WTC11 (cell line): Measurements from ENCODE around the gene DNAJC24. TPM values are rescaled to one million over a fixed set of nuclear protein-coding genes. Genes with fewer than 3 reads are reported as not detected.
"Not testable (repeated sequence)": the region's sequence is repeated elsewhere in the genome, so short reads cannot be mapped to it uniquely, and the experiment has no call there.

Experiments
- ATAC-seq: fragments of 200-7000 bp; cut with Tn5 transposase; 2 replicates; pipeline ENCODE4 v1.10.0; 2021; ENCODE audit warnings: mild to moderate bottlenecking, moderate library complexity
- Bru-seq: library from RNA; stranded (reverse); fragments of 400-500 nt; gene quantifications from one replicate; lab custom pipeline; 2021; lab: Mats Ljungman, UMichigan
- CTCF ChIA-PET: fragments of 300-600 bp; sonication (Branson Sonifier 250); formaldehyde crosslinking; loops from one replicate; lab custom pipeline; 2021; ENCODE audit warnings: antibody characterized with exemption; lab: Charles Lee
- POLR2A ChIA-PET: fragments of 350-600 bp; sonication (Branson Sonifier 250); formaldehyde crosslinking; loops from one replicate; lab custom pipeline; 2021; ENCODE audit warnings: antibody characterized with exemption; lab: Charles Lee
- DNase-seq: peaks from one replicate; pipeline ENCODE4 v3.0.0; 2021; ENCODE audit warnings: low spot score
- H3K27ac Mint-ChIP-seq: 2 replicates; pipeline ENCODE4 v1.8.0; 2021; ENCODE audit warnings: mixed read lengths
- H3K27me3 Mint-ChIP-seq: 2 replicates; pipeline ENCODE4 v1.8.0; 2021; ENCODE audit warnings: low read depth, mild to moderate bottlenecking, moderate library complexity, mixed read lengths
- H3K36me3 Mint-ChIP-seq: 2 replicates; pipeline ENCODE4 v1.8.0; 2021; ENCODE audit warnings: mixed read lengths
- H3K4me1 Mint-ChIP-seq: 2 replicates; pipeline ENCODE4 v1.8.0; 2022; ENCODE audit warnings: mixed read lengths
- H3K4me3 Mint-ChIP-seq: 2 replicates; pipeline ENCODE4 v1.8.0; 2021; ENCODE audit warnings: mild to moderate bottlenecking, moderate library complexity, mixed read lengths
- H3K9me3 Mint-ChIP-seq: 2 replicates; pipeline ENCODE4 v1.8.0; 2021; ENCODE audit warnings: mixed read lengths
- CREM ChIP-seq: sonication (generic); formaldehyde crosslinking; IDR thresholded peaks from 2 replicates; pipeline ENCODE4 v1.8.1; 2022; ENCODE audit warnings: mild to moderate bottlenecking, missing genetic modification reagents, moderate library complexity
- ETV6 ChIP-seq: sonication (generic); formaldehyde crosslinking; IDR thresholded peaks from 2 replicates; pipeline ENCODE4 v1.8.1; 2022; ENCODE audit warnings: mild to moderate bottlenecking, missing genetic modification reagents
- FOXK1 ChIP-seq: sonication (generic); formaldehyde crosslinking; IDR thresholded peaks from 2 replicates; pipeline ENCODE4 v1.8.0; 2022; ENCODE audit warnings: mild to moderate bottlenecking, moderate library complexity, missing genetic modification reagents
- FOXP1 ChIP-seq: sonication (generic); formaldehyde crosslinking; IDR thresholded peaks from 2 replicates; pipeline ENCODE4 v1.8.0; 2022; ENCODE audit warnings: missing genetic modification reagents, mild to moderate bottlenecking, moderate library complexity, borderline replicate concordance
- GABPB1 ChIP-seq: sonication (generic); formaldehyde crosslinking; IDR thresholded peaks from 2 replicates; pipeline ENCODE4 v1.8.1; 2023; ENCODE audit warnings: mild to moderate bottlenecking, missing genetic modification reagents
- MYBL2 ChIP-seq: sonication (generic); formaldehyde crosslinking; IDR thresholded peaks from 2 replicates; pipeline ENCODE4 v1.8.1; 2023; ENCODE audit warnings: mild to moderate bottlenecking, moderate library complexity, missing genetic modification reagents
- SP1 ChIP-seq: sonication (generic); formaldehyde crosslinking; conservative IDR thresholded peaks from 2 replicates; pipeline ENCODE4 v1.8.1; 2022; ENCODE audit warnings: missing genetic modification reagents
- TEAD1 ChIP-seq: sonication (generic); formaldehyde crosslinking; IDR thresholded peaks from 2 replicates; pipeline ENCODE4 v1.8.0; 2022; ENCODE audit warnings: mild to moderate bottlenecking, missing genetic modification reagents
- ZNF396 ChIP-seq: fragments of 250-450 bp; sonication (Bioruptor Pico); IDR thresholded peaks from 2 replicates; pipeline ENCODE4 v1.8.0; 2021; ENCODE audit warnings: mild to moderate bottlenecking, moderate library complexity, borderline replicate concordance
- ZNF532 ChIP-seq: fragments of 250-450 bp; sonication (Bioruptor Pico); IDR thresholded peaks from 2 replicates; pipeline ENCODE4 v1.9.0; 2021; ENCODE audit warnings: mild to moderate bottlenecking, borderline replicate concordance
- long read RNA-seq, 3 experiments: library from RNA in 1 of 3; library from capped mRNA in 1 of 3; library from polyadenylated mRNA in 1 of 3; unstranded in 2 of 3; stranded (forward) in 1 of 3; transcript quantifications; one replicate each; pipeline ENCODE4 v2.0.0, GENCODE V29; 2021
- total RNA-seq: library from RNA; stranded (reverse); gene quantifications from 3 replicates; pipeline ENCODE4 v1.2.3, GENCODE V29; 2021
- TF ChIP-seq, protein P1 (sequence below): sonication (generic); formaldehyde crosslinking; IDR thresholded peaks from 2 replicates; pipeline ENCODE4 v1.8.0; 2022; ENCODE audit warnings: mild to moderate bottlenecking, missing genetic modification reagents
- TF ChIP-seq, protein P2 (sequence below): sonication (generic); formaldehyde crosslinking; IDR thresholded peaks from 2 replicates; pipeline ENCODE4 v1.8.1; 2023; ENCODE audit warnings: mild to moderate bottlenecking, moderate library complexity, missing genetic modification reagents

Gene DNAJC24, protein sequence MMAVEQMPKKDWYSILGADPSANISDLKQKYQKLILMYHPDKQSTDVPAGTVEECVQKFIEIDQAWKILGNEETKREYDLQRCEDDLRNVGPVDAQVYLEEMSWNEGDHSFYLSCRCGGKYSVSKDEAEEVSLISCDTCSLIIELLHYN
- total RNA-seq (14.6 to 17.8 TPM (median 15.4 TPM) in 3 replicates), Bru-seq, nascent RNA (percentile 84 among the genes with signal in this experiment)
- long read RNA-seq, experiment 1, transcript DNAJC24-202 (5 exons, 2,004 nt) = major isoform, 7 of 23 reads
- long read RNA-seq, experiment 1, partial matches to known transcripts = 1 of 23 reads
- long read RNA-seq, experiment 1, other reads (novel, unspliced or antisense) = 13 of 23 reads
- long read RNA-seq, experiment 2, partial matches to known transcripts = 0 of 16 reads
- long read RNA-seq, experiment 2, other reads (novel, unspliced or antisense) = 15 of 16 reads
- long read RNA-seq, experiment 3, partial matches to known transcripts = 0 of 10 reads
- long read RNA-seq, experiment 3, other reads (novel, unspliced or antisense) = 3 of 10 reads

- no peaks in the 10 kb centered on the region for H3K36me3 Mint-ChIP-seq
- ChIA-PET POLR2A (no interaction called here), CTCF (interaction anchor here (0.7 to 2.5 kb wide), 13 partner anchors 9 to 637 kb away, joined by 3 to 15 read pairs (median 4); no protein-coding TSS in a partner anchor)
- H3K27me3 Mint-ChIP-seq = no peaks in the 10 kb centered on the region; the same call in 1 of the 2 replicates
- ATAC-seq (peak; percentile 97), DNase-seq (peak; percentile 95)
- H3K4me1 Mint-ChIP-seq = peaks cover 10% of the 10 kb centered on the region
- peak within 1 kb of the TSS; percentile 87 for H3K4me3 Mint-ChIP-seq
- no peaks in the 10 kb centered on the region for H3K9me3 Mint-ChIP-seq
- TF ChIP-seq FOXK1 (CRISPR knock-in tag) (0 out of 2 replicates have a peak, but pooled peaks have one; percentile 61), ZNF396 (no peak), MYBL2 (CRISPR knock-in tag) (no peak), CREM (CRISPR knock-in tag) (0 out of 2 replicates have a peak, but pooled peaks have one; percentile 35), TEAD1 (CRISPR knock-in tag) (0 out of 2 replicates have a peak, but pooled peaks have one; percentile 74), GABPB1 (CRISPR knock-in tag) (peak; percentile 75), ETV6 (peak; percentile 77; the same call in 1 of the 2 replicates), FOXP1 (CRISPR knock-in tag) (peak; percentile 47; the same call in 1 of the 2 replicates), SP1 (peak; percentile 94), ZNF532 (CRISPR knock-in tag) (no peak)
- TF ChIP-seq, protein P1, sequence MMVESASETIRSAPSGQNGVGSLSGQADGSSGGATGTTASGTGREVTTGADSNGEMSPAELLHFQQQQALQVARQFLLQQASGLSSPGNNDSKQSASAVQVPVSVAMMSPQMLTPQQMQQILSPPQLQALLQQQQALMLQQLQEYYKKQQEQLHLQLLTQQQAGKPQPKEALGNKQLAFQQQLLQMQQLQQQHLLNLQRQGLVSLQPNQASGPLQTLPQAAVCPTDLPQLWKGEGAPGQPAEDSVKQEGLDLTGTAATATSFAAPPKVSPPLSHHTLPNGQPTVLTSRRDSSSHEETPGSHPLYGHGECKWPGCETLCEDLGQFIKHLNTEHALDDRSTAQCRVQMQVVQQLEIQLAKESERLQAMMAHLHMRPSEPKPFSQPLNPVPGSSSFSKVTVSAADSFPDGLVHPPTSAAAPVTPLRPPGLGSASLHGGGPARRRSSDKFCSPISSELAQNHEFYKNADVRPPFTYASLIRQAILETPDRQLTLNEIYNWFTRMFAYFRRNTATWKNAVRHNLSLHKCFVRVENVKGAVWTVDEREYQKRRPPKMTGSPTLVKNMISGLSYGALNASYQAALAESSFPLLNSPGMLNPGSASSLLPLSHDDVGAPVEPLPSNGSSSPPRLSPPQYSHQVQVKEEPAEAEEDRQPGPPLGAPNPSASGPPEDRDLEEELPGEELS = 0 out of 2 replicates have a peak, but pooled peaks have one; percentile 46
- H3K27ac Mint-ChIP-seq = peak within 1 kb of the TSS; percentile 95
These were observed at the start of gene DNAJC24, which contains the start of gene DCDC1 for GRCh38 chr11:31369348-31370329. Gene DNAJC24, plus strand, starts transcription at chr11:31369860. Its CDS starts 889 bp downstream, at chr11:31370749. Gene DCDC1, minus strand, starts transcription at chr11:31369739. Its CDS starts 41,459 bp downstream, at chr11:31328280.

- DNase-seq, H3K36me3 Mint-ChIP-seq, POLR2A ChIA-PET, H3K27me3 Mint-ChIP-seq, H3K9me3 Mint-ChIP-seq, H3K27ac Mint-ChIP-seq, ATAC-seq, CTCF ChIA-PET, H3K4me1 Mint-ChIP-seq: not testable (repeated sequence)
- peak overlapping the region; percentile 22; the same call in 1 of the 2 replicates for H3K4me3 Mint-ChIP-seq
These were observed 48.2 kb upstream of the DNAJC24 start for GRCh38 chr11:31321494-31321893.

- Mint-ChIP-seq H3K36me3 (no peaks in the 10 kb centered on the region; the same call in 1 of the 2 replicates), H3K9me3 (peaks cover 9% of the 10 kb centered on the region; the same call in 1 of the 2 replicates), H3K4me1 (peaks cover 4% of the 10 kb centered on the region; the same call in 1 of the 2 replicates), H3K27me3 (no peaks in the 10 kb centered on the region), H3K4me3 (no peak overlapping the region), H3K27ac (no peak overlapping the region)
- ATAC-seq (no peak), DNase-seq (no peak)
- ChIA-PET CTCF (no interaction called here), POLR2A (no interaction called here)
- TF ChIP-seq, protein P2, sequence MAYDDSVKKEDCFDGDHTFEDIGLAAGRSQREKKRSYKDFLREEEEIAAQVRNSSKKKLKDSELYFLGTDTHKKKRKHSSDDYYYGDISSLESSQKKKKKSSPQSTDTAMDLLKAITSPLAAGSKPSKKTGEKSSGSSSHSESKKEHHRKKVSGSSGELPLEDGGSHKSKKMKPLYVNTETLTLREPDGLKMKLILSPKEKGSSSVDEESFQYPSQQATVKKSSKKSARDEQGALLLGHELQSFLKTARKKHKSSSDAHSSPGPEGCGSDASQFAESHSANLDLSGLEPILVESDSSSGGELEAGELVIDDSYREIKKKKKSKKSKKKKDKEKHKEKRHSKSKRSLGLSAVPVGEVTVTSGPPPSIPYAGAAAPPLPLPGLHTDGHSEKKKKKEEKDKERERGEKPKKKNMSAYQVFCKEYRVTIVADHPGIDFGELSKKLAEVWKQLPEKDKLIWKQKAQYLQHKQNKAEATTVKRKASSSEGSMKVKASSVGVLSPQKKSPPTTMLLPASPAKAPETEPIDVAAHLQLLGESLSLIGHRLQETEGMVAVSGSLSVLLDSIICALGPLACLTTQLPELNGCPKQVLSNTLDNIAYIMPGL (CRISPR knock-in tag) = no peak
- TF ChIP-seq TEAD1 (CRISPR knock-in tag) = no peak
These were observed 46.5 kb upstream of the DNAJC24 start for GRCh38 chr11:31323145-31323544.
